ENCODE data around the gene SVOP. TPM values are rescaled to one million over a fixed set of nuclear protein-coding genes. Genes with fewer than 3 reads are reported as not detected.
"Not testable (repeated sequence)": the region's sequence is repeated elsewhere in the genome, so short reads cannot be mapped to it uniquely, and the experiment has no call there.

Gene SVOP
- total RNA-seq, 1 donor from 2014 or later: not detected

GRCh38 chr12:109033239-109034196 is 12.7 kb upstream of the SVOP start:
- DNase-seq (ENCODE audit: low spot score) (no peak), ATAC-seq (no peak)

GRCh38 chr12:109029411-109029810 is 8.5 kb upstream of the SVOP start:
- ATAC-seq: no peak

GRCh38 chr12:109028624-109029023 is 7.8 kb upstream of the SVOP start:
- not testable (repeated sequence) for ATAC-seq; DNase-seq (ENCODE audit: low spot score)

More at GRCh38 chr12:109029411-109029810, 8.5 kb upstream of the SVOP start:
- DNase-seq (ENCODE audit: low spot score): no peak

- ATAC-seq (no peak), DNase-seq (ENCODE audit: low spot score) (no peak)
Measured at GRCh38 chr12:109027767-109028166, 6.9 kb upstream of the SVOP start.

DNA sequence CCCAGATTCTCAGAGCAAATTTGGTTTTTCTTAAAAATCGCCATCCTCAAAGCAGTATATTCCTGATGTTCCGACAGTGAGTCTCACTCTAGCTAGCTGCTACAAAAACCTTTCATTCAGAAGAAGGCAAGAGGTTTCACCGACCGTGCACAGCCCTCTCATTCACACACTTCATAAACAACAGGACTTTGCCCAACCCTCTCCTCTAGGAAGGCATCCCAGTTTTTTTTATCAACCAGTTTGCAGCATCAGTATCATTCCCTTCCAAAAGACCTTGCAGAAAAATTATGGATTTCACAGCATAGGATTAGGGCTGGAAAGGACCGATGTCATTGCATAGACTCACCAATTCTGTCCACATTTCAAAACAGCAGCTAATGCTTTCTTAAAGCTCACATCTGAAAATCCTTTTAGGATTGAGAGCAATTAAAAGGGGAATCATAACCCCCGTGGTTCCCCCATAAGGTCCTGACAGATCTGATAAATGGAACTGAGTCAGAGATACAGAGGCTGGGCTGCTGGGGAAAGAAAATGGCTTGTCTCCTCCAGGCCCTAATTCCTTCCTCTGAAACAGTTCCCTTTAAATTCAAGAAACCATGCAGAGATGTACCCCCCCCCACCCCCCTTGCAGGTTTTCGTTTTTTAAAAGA is 597 bp downstream of the SVOP start:
- ATAC-seq (no peak), DNase-seq (ENCODE audit: low spot score) (no peak)

DNA sequence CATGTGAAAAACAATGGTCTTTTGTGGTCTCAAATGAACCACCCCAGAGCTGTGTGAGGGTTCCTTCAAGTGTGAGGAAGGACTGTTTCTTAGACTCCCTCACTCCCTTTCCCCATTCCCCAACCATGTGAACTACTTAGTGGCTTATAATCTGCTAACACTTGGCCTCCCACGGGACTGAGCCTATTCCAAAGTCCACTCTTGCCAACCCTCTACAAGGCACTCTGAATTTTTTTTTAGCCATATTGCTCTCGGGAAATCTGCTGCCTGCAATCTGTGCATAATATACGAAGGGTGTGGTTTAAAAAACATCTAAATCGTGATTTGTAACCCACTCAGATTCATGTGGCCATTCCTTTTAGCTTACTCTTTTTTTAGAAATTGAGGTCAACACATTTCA is 2.6 kb downstream of the SVOP start:
- no peak for ATAC-seq
- DNase-seq (ENCODE audit: low spot score): no peak

DNA sequence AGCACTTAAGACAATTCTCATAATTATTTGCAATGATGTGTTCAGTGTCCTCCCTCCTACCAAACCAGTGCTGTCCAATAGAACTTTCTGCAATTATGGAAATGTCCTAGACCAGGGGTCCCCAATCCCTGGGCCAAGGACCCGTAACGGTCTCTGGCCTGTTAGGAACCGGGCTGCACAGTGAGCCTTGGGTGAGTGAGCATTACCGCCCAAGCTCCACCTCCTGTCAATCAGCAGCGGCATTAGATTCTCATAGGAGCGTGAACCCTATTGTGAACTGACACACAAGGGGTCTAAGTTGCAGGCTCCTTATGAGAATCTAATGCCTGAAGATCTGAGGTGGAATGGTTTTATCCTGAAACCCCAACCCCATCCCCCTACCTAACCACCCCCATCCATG is 3.9 kb downstream of the SVOP start:
- DNase-seq (ENCODE audit: low spot score): no peak
- ATAC-seq: no peak

DNA sequence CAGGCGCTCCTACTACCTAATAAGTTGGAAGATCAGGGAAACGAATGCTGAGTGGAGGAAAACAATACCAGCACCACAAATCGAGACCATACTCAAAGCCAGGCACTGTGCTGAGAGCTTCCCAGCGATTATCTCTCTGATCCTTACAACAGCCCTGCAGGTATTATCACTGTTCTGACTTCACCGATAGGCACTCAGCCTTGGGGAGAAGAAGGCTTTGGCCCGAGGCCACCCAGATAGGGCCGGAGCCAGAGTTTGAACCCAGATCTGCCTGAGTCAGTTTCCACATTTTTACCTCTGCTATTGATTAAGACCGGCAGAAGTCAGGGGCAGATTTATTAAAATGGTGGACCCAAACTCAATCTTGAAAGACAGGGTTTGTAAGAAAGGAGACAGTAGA is 4.9 kb downstream of the SVOP start:
- ATAC-seq (no peak), DNase-seq (ENCODE audit: low spot score) (no peak)

GRCh38 chr12:109014984-109015765 is 5.7 kb downstream of the SVOP start:
- DNase-seq (ENCODE audit: low spot score): no peak

GRCh38 chr12:109010259-109010658 is 10.6 kb downstream of the SVOP start:
- peak; percentile 10 for DNase-seq (ENCODE audit: low spot score)
- no peak for ATAC-seq

More at GRCh38 chr12:109014984-109015765, 5.7 kb downstream of the SVOP start:
- ATAC-seq: no peak

- DNase-seq (ENCODE audit: low spot score): no peak
- no peak for ATAC-seq
Measured at GRCh38 chr12:109009766-109010165, 11.1 kb downstream of the SVOP start.

DNA sequence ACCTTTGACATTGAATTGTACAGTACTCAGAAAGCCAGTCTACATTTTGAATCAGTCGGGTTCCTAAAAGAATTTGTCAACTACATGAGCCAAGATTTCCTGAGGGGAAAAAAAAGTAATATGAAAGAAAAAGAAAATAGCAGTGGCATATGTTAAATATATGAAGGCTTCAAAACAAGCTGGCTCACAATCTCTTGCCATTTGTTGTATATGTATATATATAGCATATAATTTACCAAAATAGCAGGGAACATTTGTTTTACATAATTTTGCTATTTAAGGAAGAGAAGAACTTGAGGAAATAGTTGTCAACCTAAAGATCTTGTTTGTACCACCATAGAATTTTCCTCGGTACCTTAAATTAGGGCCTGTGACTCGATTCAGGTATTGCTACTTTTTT is 16.9 kb downstream of the SVOP start:
- DNase-seq (ENCODE audit: low spot score): no peak
- ATAC-seq: no peak

GRCh38 chr12:108996320-108996719 is 24.5 kb downstream of the SVOP start:
- no peak for DNase-seq (ENCODE audit: low spot score)
- no peak for ATAC-seq

DNA sequence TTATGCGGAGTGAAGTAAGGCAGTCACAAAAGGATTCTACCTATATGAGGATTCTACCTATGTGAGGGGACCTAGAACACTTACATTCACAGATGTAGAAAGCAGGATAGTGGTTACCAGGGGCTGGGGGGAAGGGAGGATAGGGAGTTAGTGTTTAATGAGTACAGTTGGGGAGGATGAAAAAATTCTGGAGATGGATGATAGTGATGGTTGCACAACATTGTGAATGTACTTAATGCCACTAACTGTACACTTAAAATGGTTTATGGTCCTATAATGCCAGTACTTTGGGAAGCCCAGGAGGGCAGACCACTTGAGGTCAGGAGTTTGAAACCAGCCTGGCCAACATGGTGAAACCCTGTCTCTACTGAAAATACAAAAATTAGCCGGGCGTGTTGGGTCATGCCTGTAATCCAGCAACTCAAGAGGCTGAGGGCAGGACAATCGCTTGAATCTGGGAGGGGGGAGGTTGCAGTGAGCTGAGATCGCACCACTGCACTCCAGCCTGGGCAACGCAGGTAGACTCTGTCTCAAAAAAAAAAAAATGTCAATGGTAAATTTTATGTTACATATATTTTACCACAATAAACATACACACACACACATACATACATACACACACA is 25.4 kb downstream of the SVOP start:
- no peak for ATAC-seq

DNA sequence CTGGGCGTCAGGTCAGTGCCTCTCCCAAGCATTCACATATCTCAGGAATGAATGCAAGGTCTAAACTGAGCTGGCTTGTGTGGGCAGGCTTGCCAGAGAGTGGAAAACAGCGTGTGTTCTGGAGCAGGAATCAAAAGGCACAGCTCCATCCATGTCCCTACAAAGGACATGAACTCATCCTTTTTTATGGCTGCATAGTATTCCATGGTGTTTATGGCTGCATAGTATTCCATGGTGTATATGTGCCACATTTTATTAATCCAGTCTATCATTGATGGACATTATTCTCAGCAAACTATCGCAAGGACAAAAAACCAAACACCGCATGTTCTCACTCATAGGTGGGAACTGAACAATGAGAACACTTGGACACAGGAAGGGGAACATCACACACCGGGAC is 30.8 kb downstream of the SVOP start:
- ATAC-seq; DNase-seq (ENCODE audit: low spot score): not testable (repeated sequence)

More for the DNA sequence above, 25.4 kb downstream of the SVOP start:
- DNase-seq (ENCODE audit: low spot score): no peak

DNA sequence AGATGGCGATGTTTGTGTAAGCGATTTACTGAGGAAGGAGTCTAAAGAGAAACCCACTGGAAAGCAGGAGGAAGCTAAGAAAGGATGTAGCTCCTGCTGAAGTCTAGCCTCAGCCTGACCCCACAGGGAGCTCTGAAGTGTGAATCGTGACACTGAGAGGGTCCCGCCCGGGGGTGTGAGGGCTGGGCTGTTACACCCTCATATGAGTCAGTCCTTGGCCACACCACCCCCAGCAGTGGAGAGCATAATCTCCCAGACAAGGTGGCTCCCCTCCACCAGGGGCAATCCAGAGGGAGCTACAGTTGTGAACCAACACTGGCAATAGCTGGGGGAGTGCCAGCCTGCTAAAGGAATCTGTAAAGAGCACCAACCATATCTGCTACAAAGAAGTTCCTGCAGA is 31.5 kb downstream of the SVOP start:
- DNase-seq (ENCODE audit: low spot score) (no peak), ATAC-seq (no peak)

DNA sequence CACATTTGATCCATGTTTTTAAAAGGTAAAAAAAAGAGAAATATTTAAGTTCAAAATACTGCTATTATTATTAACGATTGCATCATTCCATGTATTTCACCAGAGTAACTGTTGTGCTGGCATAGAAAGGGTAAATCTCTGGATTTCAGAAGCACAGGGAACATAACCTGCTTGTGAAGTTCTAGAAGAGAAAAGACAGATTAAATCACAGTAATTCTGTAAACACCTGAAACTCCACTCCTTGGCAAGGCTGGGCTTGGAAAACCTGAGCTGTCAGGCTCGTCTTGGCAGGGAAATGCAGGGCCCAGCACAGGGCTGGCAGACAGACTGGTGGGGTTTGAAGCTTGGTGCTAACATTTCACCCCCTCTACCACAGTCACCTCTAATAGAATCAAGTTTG is 35.1 kb downstream of the SVOP start:
- no peak for ATAC-seq

DNA sequence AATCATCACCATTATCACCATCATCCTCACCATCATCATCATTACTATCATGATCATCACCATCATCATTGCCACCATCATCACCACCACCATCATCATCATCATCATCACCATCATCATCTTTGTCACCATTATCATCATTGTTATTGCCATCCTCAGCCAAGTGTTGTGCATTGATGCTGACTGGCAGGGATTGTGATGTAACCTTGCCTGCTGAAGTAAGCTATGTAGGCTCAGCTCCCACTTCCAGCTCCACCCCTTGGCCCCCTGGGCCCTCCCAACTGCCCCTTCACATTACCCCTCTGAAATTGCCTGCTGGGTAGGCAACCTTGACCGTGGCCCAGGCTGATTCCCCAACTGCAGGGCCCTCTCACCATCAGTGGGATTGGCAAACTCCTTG is 37.6 kb downstream of the SVOP start:
- ATAC-seq (no peak), DNase-seq (ENCODE audit: low spot score) (no peak)

More for the DNA sequence above, 35.1 kb downstream of the SVOP start:
- DNase-seq (ENCODE audit: low spot score): no peak

DNA sequence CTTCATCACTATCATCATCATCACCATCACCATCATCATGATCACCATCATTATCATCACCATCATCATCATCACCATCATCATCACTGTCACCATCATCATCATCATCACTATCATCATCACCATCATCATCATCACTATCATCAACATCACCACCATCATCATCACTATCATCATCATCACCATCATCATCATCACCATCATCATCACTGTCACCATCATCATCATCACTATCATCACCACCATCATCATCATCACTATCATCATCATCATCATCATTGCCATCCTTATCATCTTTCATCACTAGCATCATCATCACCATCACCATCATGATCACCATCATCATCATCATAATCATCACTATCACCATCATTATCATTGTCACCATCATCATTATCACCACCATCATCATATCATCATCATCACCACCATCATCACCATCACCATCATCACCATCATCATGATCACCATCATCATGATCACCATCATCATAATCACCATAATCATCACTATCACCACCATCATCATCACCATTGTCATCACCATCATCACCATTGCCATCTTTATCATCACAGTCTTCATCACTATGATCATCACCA is 38.1 kb downstream of the SVOP start:
- ATAC-seq (no peak), DNase-seq (ENCODE audit: low spot score) (no peak)

DNA sequence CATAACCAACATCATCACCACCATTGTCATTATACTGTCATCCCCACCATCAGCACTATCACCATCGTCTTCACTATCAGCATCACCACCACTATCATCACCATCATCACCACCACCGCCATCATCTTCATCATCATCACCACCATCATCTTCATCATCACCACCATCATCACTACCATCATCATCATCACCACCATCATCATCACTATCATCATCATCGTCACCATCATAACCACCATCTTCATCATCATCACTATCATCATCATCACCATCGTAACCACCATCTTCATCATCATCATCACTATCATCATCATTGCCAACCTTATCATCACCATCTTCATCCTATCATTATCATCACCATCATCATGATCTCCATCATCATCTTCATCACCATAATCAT is 39.0 kb downstream of the SVOP start:
- DNase-seq (ENCODE audit: low spot score): no peak
- ATAC-seq: no peak
